H1 (cell line): ENCODE results near the gene UBB. TPM values are rescaled to one million over a fixed set of nuclear protein-coding genes. Genes with fewer than 3 reads are reported as not detected.

ENCODE experiments used
- CTCF ChIA-PET: fragments of 300-600 bp; sonication (Branson Sonifier 250); formaldehyde crosslinking; loops from one replicate; lab custom pipeline; 2021; ENCODE audit not compliant: partially characterized antibody; lab: Charles Lee
- POLR2A ChIA-PET: fragments of 300-600 bp; sonication (Branson Sonifier 250); formaldehyde crosslinking; loops from one replicate; lab custom pipeline; 2021; ENCODE audit warnings: inconsistent platforms; ENCODE audit not compliant: partially characterized antibody; lab: Charles Lee
- DNase-seq, 2 experiments: peaks; one replicate each; pipeline versions ENCODE4 v3.0.0 to v3.0.0-alpha.2; 2010 to 2022; ENCODE audit warnings: low spot score in 2 of 2, low read depth in 1 of 2, mixed read lengths in 1 of 2
- FAIRE-seq: peaks from 2 replicates; lab custom pipeline; 2011; peaks lifted over from hg19 to GRCh38; lab: Jason Lieb, UNC
- H2AFZ ChIP-seq: 2 replicates; pipeline ENCODE4 v1.8.1; 2012; ENCODE audit warnings: low read length, inconsistent platforms
- H2AK5ac ChIP-seq: 2 replicates; pipeline ENCODE4 v1.6.1; 2013; ENCODE audit warnings: low read depth, low read length
- H2BK120ac ChIP-seq: replicated peaks from 2 replicates; pipeline ENCODE3; 2013; ENCODE audit warnings: low read depth, low read length, inconsistent platforms
- H2BK12ac ChIP-seq: 2 replicates; pipeline ENCODE4 v1.6.1; 2013; ENCODE audit warnings: low read depth, low read length
- H2BK15ac ChIP-seq: 2 replicates; pipeline ENCODE4 v1.6.1; 2013; ENCODE audit warnings: low read length
- H2BK20ac ChIP-seq: 2 replicates; pipeline ENCODE4 v1.6.1; 2013; ENCODE audit warnings: low read length
- H2BK5ac ChIP-seq: 2 replicates; pipeline ENCODE4 v1.6.1; 2013; ENCODE audit warnings: low read depth, low read length
- H3K14ac ChIP-seq: 2 replicates; pipeline ENCODE4 v1.6.1; 2013; ENCODE audit warnings: inconsistent platforms; ENCODE audit not compliant: insufficient read length
- H3K18ac ChIP-seq: 2 replicates; pipeline ENCODE4 v1.6.1; 2013; ENCODE audit warnings: low read length; ENCODE audit errors: extremely low read depth
- H3K23ac ChIP-seq: 2 replicates; pipeline ENCODE4 v1.6.1; 2013; ENCODE audit warnings: inconsistent platforms; ENCODE audit not compliant: insufficient read length
- H3K23me2 ChIP-seq: 2 replicates; pipeline ENCODE4 v1.6.1; 2013; ENCODE audit warnings: low read depth, low read length
- H3K27ac ChIP-seq: 2 replicates; pipeline ENCODE4 v1.6.1; 2011; ENCODE audit warnings: low read depth, low read length, inconsistent platforms
- H3K27me3 ChIP-seq, 4 experiments: replicated peaks in 1 of 4; 1 replicate in 1 of 4; 2 replicates in 3 of 4; pipeline versions ENCODE4 v1.6.1 to v1.8.1; 2011 to 2013; ENCODE audit warnings: low read length in 3 of 4, mild to moderate bottlenecking in 3 of 4, inconsistent platforms in 2 of 4, mixed read lengths in 2 of 4, moderate library complexity in 1 of 4; ENCODE audit not compliant: control insufficient read depth in 3 of 4, insufficient read depth in 3 of 4; ENCODE audit errors: extremely low read depth in 1 of 4
- H3K36me3 ChIP-seq, 4 experiments: 2 replicates each; pipeline versions ENCODE4 v1.6.1 to v1.8.1; 2011 to 2013; ENCODE audit warnings: mild to moderate bottlenecking in 4 of 4, low read length in 3 of 4, moderate library complexity in 2 of 4, control low read depth in 1 of 4, inconsistent platforms in 1 of 4; ENCODE audit not compliant: insufficient read depth in 4 of 4, control insufficient read depth in 2 of 4
- H3K4ac ChIP-seq: replicated peaks from 2 replicates; pipeline ENCODE3; 2013; ENCODE audit warnings: low read length, low read depth, mixed read lengths, inconsistent platforms; ENCODE audit not compliant: insufficient read length
- H3K4me1 ChIP-seq, 4 experiments: replicated peaks in 1 of 4; 1 replicate in 1 of 4; 2 replicates in 3 of 4; pipeline versions ENCODE4 v1.6.1 to v1.8.1; 2011 to 2013; ENCODE audit warnings: low read length in 3 of 4, inconsistent platforms in 2 of 4, mixed read lengths in 1 of 4; ENCODE audit not compliant: insufficient read depth in 4 of 4, control insufficient read depth in 3 of 4
- H3K4me2 ChIP-seq, 2 experiments: 2 replicates each; pipeline versions ENCODE4 v1.6.1 to v1.8.1; 2011 to 2013; ENCODE audit warnings: low read depth in 2 of 2, low read length in 2 of 2, control low read depth in 1 of 2, inconsistent platforms in 1 of 2, mild to moderate bottlenecking in 1 of 2; ENCODE audit not compliant: insufficient read depth in 1 of 2
- H3K4me3 ChIP-seq, 4 experiments: fragments of 200-600, 300-600 bp in 1 of 4; sonication (generic), shearing (Covaris generic), sonication (Bioruptor Twin) in 1 of 4; 2 replicates each; pipeline versions ENCODE4 v1.5.1 to v1.8.1; 2011 to 2016; ENCODE audit warnings: low read length in 4 of 4, low read depth in 3 of 4, control low read depth in 2 of 4, inconsistent platforms in 2 of 4, mild to moderate bottlenecking in 2 of 4, mixed read lengths in 1 of 4, moderate library complexity in 1 of 4; ENCODE audit not compliant: insufficient read depth in 2 of 4; ENCODE audit errors: extremely low read depth in 1 of 4
- H3K56ac ChIP-seq: replicated peaks from 2 replicates; pipeline ENCODE3; 2013; ENCODE audit warnings: low read depth, mild to moderate bottlenecking, mixed read lengths, low read length, inconsistent platforms; ENCODE audit not compliant: insufficient read length
- H3K79me1 ChIP-seq: 2 replicates; pipeline ENCODE4 v1.6.1; 2013; ENCODE audit warnings: low read depth, low read length, control low read depth
- H3K79me2 ChIP-seq, 2 experiments: 2 replicates each; pipeline versions ENCODE4 v1.6.1 to v1.8.1; 2012 to 2013; ENCODE audit warnings: low read length in 2 of 2, mild to moderate bottlenecking in 2 of 2, inconsistent platforms in 1 of 2; ENCODE audit not compliant: insufficient read depth in 2 of 2, control insufficient read depth in 1 of 2
- H3K9ac ChIP-seq, 4 experiments: replicated peaks in 1 of 4; 1 replicate in 1 of 4; 2 replicates in 3 of 4; pipeline versions ENCODE4 v1.6.1 to v1.8.1; 2011 to 2013; ENCODE audit warnings: low read depth in 3 of 4, low read length in 3 of 4, control low read depth in 2 of 4, mild to moderate bottlenecking in 2 of 4, moderate library complexity in 2 of 4, inconsistent platforms in 1 of 4; ENCODE audit errors: extremely low read depth in 1 of 4
- H3K9me3 ChIP-seq, 2 experiments: 2 replicates each; pipeline versions ENCODE4 v1.6.1 to v1.8.1; 2012 to 2013; ENCODE audit warnings: mild to moderate bottlenecking in 2 of 2, moderate library complexity in 2 of 2, control low read depth in 1 of 2, inconsistent platforms in 1 of 2, low read depth in 1 of 2, low read length in 1 of 2, mixed read lengths in 1 of 2; ENCODE audit not compliant: insufficient read depth in 2 of 2
- H4K20me1 ChIP-seq, 2 experiments: replicated peaks in 1 of 2; 2 replicates each; pipeline versions ENCODE3 to v1.8.1; 2011 to 2013; ENCODE audit warnings: inconsistent platforms in 2 of 2, low read length in 2 of 2, mild to moderate bottlenecking in 1 of 2; ENCODE audit not compliant: insufficient read depth in 2 of 2, control insufficient read depth in 1 of 2
- H4K5ac ChIP-seq: 2 replicates; pipeline ENCODE4 v1.6.1; 2013; ENCODE audit warnings: low read length, low read depth, mixed read lengths, inconsistent platforms; ENCODE audit not compliant: insufficient read length
- H4K8ac ChIP-seq: 2 replicates; pipeline ENCODE4 v1.8.0; 2013; ENCODE audit warnings: mild to moderate bottlenecking, moderate library complexity, low read length, inconsistent platforms; ENCODE audit not compliant: insufficient read depth; ENCODE audit errors: extremely low read depth
- H4K91ac ChIP-seq: replicated peaks from 2 replicates; pipeline ENCODE3; 2013; ENCODE audit warnings: low read length, mixed read lengths, inconsistent platforms; ENCODE audit not compliant: insufficient read length
- CHD1 ChIP-seq: IDR thresholded peaks from 2 replicates; pipeline ENCODE4 v1.6.1; 2012; ENCODE audit warnings: low read depth, low read length, improper control_type of control experiment
- EZH2 ChIP-seq: fragments of 200-600 bp; sonication (generic); IDR thresholded peaks from 2 replicates; pipeline ENCODE4 v1.7.1; 2012; ENCODE audit warnings: low read depth, mild to moderate bottlenecking, moderate library complexity, low read length, inconsistent platforms; ENCODE audit not compliant: severe bottlenecking
- NANOG ChIP-seq: IDR thresholded peaks from 2 replicates; pipeline ENCODE4 v1.6.1; 2011; ENCODE audit warnings: low read length, low read depth, mild to moderate bottlenecking, inconsistent platforms; ENCODE audit not compliant: insufficient read depth, poor library complexity, severe bottlenecking
- NRF1 ChIP-seq: IDR thresholded peaks from 2 replicates; pipeline ENCODE4 v1.6.1; 2011; ENCODE audit warnings: mild to moderate bottlenecking, low read depth, low read length, improper control_type of control experiment
- RNF2 ChIP-seq: fragments of 200-900, 300-1000 bp; sonication (generic); IDR thresholded peaks from 2 replicates; pipeline ENCODE4 v1.7.1; 2016; ENCODE audit warnings: borderline replicate concordance, low read depth, mild to moderate bottlenecking, antibody characterized with exemption, low read length; ENCODE audit not compliant: poor library complexity, severe bottlenecking; ENCODE audit errors: missing control alignments
- TBP ChIP-seq: IDR thresholded peaks from 2 replicates; pipeline ENCODE4 v1.6.1; 2011; ENCODE audit warnings: low read depth, low read length, improper control_type of control experiment
- TEAD4 ChIP-seq: IDR thresholded peaks from 2 replicates; pipeline ENCODE4 v1.6.1; 2012; ENCODE audit warnings: low read depth, low read length, inconsistent platforms, mixed read lengths
- WGBS, 2 experiments: shearing (Covaris generic) in 1 of 2; methylation state at CpG; one replicate each; pipeline versions ENCODE4 v1.1.6 to v1.1.7; 2013 to 2015; ENCODE audit warnings: low lambda C conversion rate in 2 of 2, mixed read lengths in 2 of 2, inconsistent platforms in 1 of 2, low coverage in 1 of 2, missing lambda C conversion rate in 1 of 2; ENCODE audit not compliant: insufficient replicate concordance in 2 of 2, insufficient coverage in 1 of 2, insufficient read length in 1 of 2; ENCODE audit errors: extremely low coverage in 1 of 2, missing lambda C conversion rate in 1 of 2; 5-methylcytosine and 5-hydroxymethylcytosine counted together
- polyA plus RNA-seq, 7 experiments: library from polyadenylated mRNA; depleted of rRNA in 3 of 7; stranded (reverse) in 5 of 7; unstranded in 2 of 7; fragments of >200 nt in 5 of 7; fragments of 200-250 nt in 2 of 7; gene quantifications; 1 replicate in 5 of 7; 2 replicates in 1 of 7; 4 replicates in 1 of 7; pipeline versions ENCODE4 v1.2.1 to v1.2.3, GENCODE V29; 2011 to 2013; ENCODE audit warnings: missing spikeins in 2 of 7, mixed read lengths in 2 of 7
- total RNA-seq: library from RNA; stranded (reverse); fragmentation: NEBNext Ultra II Directional; extraction: Animal tissue kit (Norgen Biotek cat#: 25700); gene quantifications from 2 replicates; pipeline ENCODE4 v1.2.1, GENCODE V29; 2021

The UBB gene
- total and polyA plus RNA-seq, 2 of the 8 experiments (the other 6 are each of a cell fraction or from before 2014, with no cell fraction given): 1,597 to 1,605 TPM

GRCh38 chr17:16422416-16422815, 41.5 kb downstream of the UBB start:
- TF ChIP-seq RNF2: no peak
- no peak for TF ChIP-seq TEAD4
- no peak for TF ChIP-seq NANOG
- TF ChIP-seq CHD1: no peak
- no peak for TF ChIP-seq TBP
- TF ChIP-seq NRF1: no peak
- no peak for TF ChIP-seq EZH2
- H3K23ac ChIP-seq: no peak overlapping the region
- H4K20me1 ChIP-seq: no peaks in the 10 kb centered on the region
- peak overlapping the region; percentile 57; the same call in 1 of the 2 replicates for H4K8ac ChIP-seq
- CTCF ChIA-PET: interaction anchor here (1.1 to 2.1 kb wide), 2 partner anchors 39 to 58 kb away, joined by 3 to 9 read pairs; no protein-coding TSS in a partner anchor
- H2BK5ac ChIP-seq: no peak overlapping the region
- H3K9ac ChIP-seq: no peak overlapping the region
- FAIRE-seq: no peak
- H2AFZ ChIP-seq: peak overlapping the region; percentile 56
- WGBS, 2 experiments: 78% methylated on average over 7 of the region's 7 CpGs; no CpG with 5 or more reads in 1 of the 2 experiments
- no peak overlapping the region for H2BK15ac ChIP-seq
- H3K79me1 ChIP-seq: no peaks in the 10 kb centered on the region
- H3K9me3 ChIP-seq: no peaks in the 10 kb centered on the region
- H3K27ac ChIP-seq: no peak overlapping the region
- POLR2A ChIA-PET: interaction anchor here (1.2 to 3.3 kb wide), 5 partner anchors 12 to 41 kb away, joined by 4 to 22 read pairs (median 11); partner anchors contain the start of gene UBB
- H2AK5ac ChIP-seq: no peak overlapping the region
- H2BK12ac ChIP-seq: no peak overlapping the region
- H2BK20ac ChIP-seq: no peak overlapping the region
- no peak overlapping the region for H3K18ac ChIP-seq
- H3K14ac ChIP-seq: no peak overlapping the region
- no peaks in the 10 kb centered on the region for H3K27me3 ChIP-seq
- H4K5ac ChIP-seq: no peak overlapping the region
- no peak overlapping the region for H3K56ac ChIP-seq
- H3K4me3 ChIP-seq: no peak overlapping the region
- no peak overlapping the region for H2BK120ac ChIP-seq
- no peak overlapping the region for H3K4ac ChIP-seq
- H4K91ac ChIP-seq: peak overlapping the region; percentile 94
- no peaks in the 10 kb centered on the region for H3K36me3 ChIP-seq
- DNase-seq: no peak
- H3K4me2 ChIP-seq: no peak overlapping the region
- H3K79me2 ChIP-seq: no peaks in the 10 kb centered on the region
- no peaks in the 10 kb centered on the region for H3K23me2 ChIP-seq
- H3K4me1 ChIP-seq: peaks cover 0 to 2% (median 0%) of the 10 kb centered on the region in 4 experiments; a peak in 1 of 7 replicates
